PC-9 (cell line): ENCODE results near the gene SEMA3C.

Source experiments
- CTCF ChIP-seq: fragments of 200-600 bp; sonication (generic); conservative IDR thresholded peaks from 2 replicates; pipeline ENCODE4 v1.6.1; 2017; ENCODE audit warnings: mixed run types, antibody characterized with exemption, mild to moderate bottlenecking, moderate library complexity
- EZH2 ChIP-seq: fragments of 200-600 bp; sonication (generic); IDR thresholded peaks from 2 replicates; pipeline ENCODE4 v1.8.0; 2017; ENCODE audit warnings: antibody characterized with exemption, low read depth

GRCh38 chr7:80851896-80852476 is 66.9 kb downstream of the SEMA3C start:
- TF ChIP-seq CTCF (no peak), EZH2 (no peak)
